GM04503 (cell line): ENCODE results near the gene CLASP1.
"Not testable (repeated sequence)": the region's sequence is repeated elsewhere in the genome, so short reads cannot be mapped to it uniquely, and the experiment has no call there.

Experiments used
- DNase-seq: peaks from one replicate; pipeline ENCODE4 v3.0.0-alpha.2; 2012; ENCODE audit warnings: low read depth

Gene CLASP1

GRCh38 chr2:121472470-121472993 is 176.7 kb downstream of the CLASP1 start:
- no peak for DNase-seq

DNA sequence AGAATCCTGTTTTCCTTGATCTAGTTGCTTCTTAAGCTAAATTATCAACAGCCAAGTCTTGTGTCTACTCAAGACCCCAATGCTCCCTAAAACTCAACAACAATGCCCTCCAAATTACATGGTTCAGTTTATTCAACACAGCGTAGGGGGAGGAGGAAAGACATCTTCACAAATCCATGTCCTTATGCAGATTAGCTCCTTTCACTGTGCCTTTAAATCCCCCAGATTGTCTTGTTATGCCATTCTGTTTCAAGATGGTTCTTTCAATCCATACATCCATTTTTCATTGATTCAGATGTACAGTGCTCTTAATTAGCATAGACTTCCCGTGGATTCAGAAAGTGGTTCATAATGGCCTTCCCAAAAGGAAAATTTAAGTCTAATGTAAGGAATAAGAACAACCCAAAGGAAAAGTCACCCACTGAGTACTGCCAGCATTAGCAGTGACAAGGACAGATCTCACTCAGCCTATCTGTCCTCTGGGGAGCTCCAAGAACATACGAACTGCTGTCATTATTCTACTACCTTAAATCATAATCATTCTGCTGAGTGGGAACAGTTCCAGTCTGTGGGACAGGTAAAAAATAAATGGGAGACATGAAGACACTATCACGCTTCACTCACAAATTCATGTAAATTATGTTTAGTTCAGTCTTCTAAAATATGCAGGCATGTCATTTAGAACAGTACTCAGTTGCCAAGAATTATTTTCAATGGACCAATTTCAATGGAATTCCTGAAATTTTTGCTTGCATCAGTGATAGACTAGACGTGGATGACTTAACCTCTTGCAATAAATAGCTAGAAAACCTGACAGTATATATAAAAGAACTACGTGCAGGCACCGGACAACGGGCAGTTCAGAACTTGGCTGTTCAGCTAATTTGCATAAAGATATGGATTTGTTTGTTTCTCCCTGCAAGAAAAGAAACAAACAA is 177.5 kb downstream of the CLASP1 start:
- peak; percentile 35 for DNase-seq

DNA sequence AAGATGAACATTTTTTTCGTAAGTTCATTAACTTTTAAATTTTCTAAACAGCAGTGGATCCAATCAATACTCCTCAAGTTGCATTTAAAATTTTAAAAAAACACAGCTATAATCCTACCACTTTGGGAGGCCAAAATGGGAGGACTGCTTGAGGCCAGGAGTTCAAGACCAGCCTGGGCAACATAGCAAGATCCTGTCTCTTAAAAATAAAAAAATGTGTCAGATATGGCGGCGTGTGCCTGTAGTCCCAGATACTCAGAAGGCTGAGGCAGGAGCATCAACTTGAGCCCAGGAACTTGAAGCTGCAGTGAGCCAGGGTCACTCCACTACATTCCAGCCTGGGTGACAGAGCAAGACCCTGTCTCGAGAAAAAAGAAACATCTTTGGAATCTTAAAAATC is 178.3 kb downstream of the CLASP1 start:
- DNase-seq = no peak

DNA sequence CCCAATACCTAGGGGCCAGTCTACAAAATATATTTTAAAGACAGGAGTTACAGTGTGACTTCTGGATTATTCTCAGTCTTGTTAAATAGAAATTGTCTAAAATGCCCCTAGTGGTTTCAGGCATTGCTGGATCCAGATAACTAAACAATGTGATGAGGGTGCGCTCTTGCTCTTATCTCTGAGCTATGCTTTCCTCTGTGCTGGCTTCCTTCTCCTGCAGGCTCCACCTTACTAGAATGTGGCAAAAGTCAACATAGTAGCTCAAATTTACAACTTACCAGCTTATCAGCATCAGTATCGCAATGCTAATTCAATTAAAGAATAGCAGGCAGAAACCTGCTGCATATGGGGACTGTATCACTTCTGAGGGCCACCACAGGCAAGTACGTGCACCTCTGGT is 179.9 kb downstream of the CLASP1 start:
- no peak for DNase-seq

DNA sequence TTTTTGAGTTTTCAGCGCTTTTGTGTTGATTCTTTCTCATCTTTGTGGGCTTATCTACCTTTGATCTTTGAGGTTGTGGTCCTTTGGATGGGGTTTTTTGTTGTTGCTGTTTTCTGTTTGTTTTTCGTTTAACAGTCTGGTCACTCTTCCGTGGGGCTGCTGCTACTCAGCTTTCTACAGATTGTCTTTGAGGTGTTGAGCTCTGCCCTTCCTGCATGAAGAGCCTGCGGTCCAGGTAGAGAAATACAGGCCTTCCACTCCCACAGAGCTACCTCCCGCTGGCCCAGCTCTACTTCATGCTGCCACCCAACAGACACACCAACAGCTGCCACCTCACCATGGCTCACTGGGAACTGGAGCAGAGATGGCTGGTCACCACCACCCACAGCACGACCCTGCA is 180.3 kb downstream of the CLASP1 start:
- no peak for DNase-seq

DNA sequence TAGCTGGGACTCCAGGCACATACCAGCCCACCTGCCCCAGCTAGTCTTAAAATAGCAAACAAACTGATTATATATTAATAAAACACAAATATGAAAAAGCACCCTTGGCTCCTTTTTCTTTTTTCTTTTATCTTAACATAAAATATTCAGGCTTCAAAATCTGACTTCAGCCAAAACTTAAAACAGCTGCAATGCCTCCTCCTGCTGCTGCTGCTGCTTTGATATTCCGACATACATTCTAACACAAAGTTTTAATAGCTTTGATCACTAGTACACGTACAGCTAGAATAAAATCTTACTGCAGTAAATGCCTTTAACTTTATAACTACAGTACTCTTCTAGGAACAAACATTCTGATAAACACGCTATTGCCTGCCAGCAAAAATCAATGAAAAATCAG is 190.0 kb downstream of the CLASP1 start:
- DNase-seq = no peak

- DNase-seq = no peak
Measured at GRCh38 chr2:121456325-121456724, 192.9 kb downstream of the CLASP1 start.

GRCh38 chr2:121455446-121455845 is 193.8 kb downstream of the CLASP1 start:
- no peak for DNase-seq

DNA sequence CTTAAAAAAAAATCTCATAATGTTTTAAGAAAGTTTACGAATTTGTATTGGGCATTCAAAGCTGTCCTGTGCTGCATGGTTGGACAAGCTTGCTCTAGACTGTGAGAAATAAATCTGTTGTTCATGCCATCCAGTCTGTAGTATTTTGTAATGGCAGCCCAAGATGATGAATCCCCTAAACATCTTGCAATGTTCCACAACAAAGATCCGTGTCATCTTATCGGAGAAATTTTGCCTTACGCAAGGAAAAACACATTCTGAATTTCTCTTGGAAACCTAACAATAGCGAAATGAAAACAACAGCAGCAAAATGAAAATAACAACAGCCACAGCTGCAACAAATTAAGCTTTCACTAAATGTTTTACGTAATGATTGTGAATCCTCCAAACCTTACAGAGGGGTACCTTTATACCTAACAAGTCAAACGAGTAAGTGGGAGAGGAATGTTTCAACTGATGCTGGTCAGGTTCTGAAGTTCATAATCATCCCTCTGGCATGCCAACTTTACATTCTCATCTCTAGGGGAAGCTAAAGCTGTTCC is 194.6 kb downstream of the CLASP1 start:
- peak; percentile 10 for DNase-seq

DNA sequence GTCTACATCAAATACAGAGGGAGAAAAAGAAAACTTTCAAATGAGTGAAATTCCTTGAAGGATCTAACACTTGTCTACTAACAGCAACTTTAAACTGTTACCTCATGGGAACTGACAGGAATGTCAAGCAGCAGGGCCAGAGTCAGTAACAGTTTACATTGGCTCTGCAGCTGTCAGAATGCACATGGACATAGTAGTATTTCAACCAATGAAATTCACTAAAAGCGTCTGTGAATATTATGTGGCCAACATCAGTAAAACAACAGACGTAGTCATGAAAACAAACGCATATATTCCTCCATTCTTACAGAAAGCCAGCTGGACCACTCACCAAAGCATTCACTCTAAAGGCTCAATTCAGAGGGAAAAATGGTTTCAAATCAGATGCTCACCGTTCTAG is 197.9 kb downstream of the CLASP1 start:
- no peak for DNase-seq

- no peak for DNase-seq
Measured at GRCh38 chr2:121450301-121450700, 199.0 kb downstream of the CLASP1 start.

- DNase-seq = no peak
Measured at GRCh38 chr2:121446647-121447241, 202.5 kb downstream of the CLASP1 start.

- DNase-seq = no peak
Measured at GRCh38 chr2:121442889-121443288, 206.4 kb downstream of the CLASP1 start.

GRCh38 chr2:121438290-121438689 is 211.0 kb downstream of the CLASP1 start:
- not testable (repeated sequence) for DNase-seq

DNA sequence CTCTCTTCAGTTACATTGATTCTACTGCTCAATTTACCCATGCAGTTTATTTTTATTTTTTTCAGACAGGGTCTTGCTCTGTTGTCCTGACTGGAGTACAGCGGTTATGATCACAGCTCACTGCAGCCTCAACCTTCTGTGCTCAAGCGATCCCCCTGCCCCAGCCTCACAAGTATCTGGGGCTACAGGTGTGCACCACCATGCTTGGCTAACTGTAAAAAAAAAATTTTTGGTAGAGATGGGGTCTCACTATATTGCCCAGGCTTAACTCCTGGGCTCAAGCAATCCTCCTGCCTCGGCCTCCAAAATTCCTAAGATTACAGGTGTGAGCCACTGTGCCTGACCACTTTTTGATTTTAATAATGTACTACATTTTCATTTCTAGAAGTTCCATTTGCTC is 212.3 kb downstream of the CLASP1 start:
- no peak for DNase-seq

DNA sequence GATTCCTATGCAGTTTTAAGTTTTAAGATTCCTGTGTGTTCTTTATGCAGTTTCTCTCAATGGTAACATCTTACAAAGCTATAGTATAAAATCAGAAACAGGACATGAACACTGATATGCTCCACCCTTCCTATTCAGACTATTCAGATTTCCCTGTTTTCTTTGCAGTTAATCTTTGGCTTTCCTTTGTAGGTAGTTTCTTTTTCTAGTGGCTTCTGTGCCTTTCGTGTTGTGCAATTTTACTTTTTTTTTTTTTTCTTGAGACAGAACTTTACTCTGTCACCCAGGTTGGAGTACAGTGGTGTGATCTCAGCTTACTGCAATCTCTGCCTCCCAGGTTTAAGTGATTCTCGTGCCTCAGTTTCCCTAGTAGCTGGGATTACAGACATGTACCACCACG is 213.5 kb downstream of the CLASP1 start:
- DNase-seq = no peak

DNA sequence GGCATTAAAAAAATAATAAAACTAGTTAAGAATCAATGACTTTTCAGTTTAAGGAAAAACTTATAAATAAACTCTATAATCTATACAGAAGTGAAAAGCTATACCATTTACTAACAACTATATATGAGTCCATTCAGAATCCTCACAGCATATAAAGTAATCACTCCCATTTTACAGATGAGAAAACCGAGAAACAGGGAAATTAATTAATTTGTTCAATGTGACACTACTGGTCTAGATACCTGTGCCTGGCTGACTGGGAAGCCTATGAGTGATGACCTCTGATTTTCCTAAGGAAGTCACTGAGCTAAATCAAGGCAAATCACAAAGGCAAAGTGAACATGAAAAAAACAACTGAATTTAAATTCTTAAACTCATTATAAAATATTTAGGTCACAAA is 218.0 kb downstream of the CLASP1 start:
- DNase-seq = no peak

DNA sequence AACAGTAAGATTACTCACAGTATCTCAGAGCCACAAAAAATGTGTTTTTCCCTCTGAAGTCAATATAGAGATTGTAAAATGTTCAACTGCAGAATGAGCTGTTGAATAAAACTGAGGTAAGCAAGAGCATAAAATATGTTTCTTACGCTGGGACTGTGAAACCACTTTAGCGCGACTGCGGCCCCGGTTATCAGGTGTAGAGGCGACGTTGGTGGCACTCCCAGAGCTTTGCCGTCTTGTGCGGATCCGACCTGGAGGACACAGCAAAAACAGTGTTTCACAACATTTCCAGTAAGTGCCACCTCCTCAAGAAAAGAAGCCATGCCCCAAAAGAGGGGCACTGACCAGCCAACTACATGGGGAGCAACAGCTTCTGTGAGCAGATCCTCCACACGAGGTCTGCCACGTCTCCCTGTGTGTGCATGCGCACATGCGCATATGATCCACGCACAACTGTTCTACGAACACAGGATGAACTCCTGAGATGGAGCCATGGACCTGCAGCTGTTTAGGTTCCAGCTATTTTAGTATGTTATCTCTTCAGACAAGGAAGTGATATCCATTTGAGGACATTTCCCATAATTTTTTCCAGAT is 219.2 kb downstream of the CLASP1 start:
- no peak for DNase-seq

DNA sequence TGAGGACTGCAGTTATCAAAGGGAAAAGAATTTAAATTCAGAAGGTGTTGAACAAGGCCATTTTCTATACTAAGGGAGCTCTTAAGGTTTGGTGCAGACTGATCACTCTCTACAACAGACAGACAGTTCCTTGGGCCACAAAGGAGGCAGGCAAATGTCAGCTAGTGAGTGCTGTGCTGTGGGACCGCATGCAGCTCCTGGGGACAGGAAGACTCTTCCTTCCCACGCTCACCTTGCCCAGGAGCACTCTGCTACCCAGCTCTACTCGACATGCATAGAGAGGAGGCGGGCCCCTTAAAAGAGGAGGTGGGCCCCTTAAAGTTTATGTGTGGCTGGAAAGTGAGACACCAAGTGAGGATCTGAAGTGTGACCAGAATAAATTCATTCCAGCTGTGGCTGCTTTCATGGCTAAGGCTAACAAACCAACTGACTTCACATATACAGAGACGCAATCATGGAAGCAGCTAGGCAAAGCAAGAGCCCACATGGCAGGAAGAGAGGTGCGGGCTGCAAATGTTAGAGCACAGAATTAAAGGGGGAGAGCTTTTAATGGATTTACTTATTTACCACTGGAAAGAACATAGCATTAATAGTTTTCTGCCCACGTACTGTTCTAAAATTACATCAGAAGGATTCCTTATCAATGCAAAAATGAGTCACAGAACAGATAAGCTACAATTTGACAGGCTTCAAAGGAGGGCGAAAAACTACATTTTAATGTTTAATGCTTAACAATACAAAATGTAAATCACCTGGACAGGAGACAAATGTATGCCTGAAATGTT is 220.0 kb downstream of the CLASP1 start:
- no peak for DNase-seq

GRCh38 chr2:121427187-121427689 is 222.0 kb downstream of the CLASP1 start:
- no peak for DNase-seq

- DNase-seq = no peak
Measured at GRCh38 chr2:121420486-121420885, 228.8 kb downstream of the CLASP1 start.
